Liver (tissue), 9 donors: ENCODE results near the gene CFAP77. TPM values are rescaled to one million over a fixed set of nuclear protein-coding genes. Genes with fewer than 3 reads are reported as not detected.

ENCODE experiments used
- DNase-seq: peaks from one replicate; pipeline ENCODE4 v3.0.0-alpha.2; 2017; ENCODE audit warnings: low spot score
- H3K27ac ChIP-seq, 2 donors: one replicate each; pipeline ENCODE4 v1.7.0; 2013; ENCODE audit warnings: inconsistent platforms in 2 of 2, low read length in 2 of 2, control low read depth in 1 of 2, low read depth in 1 of 2, mild to moderate bottlenecking in 1 of 2
- H3K27me3 ChIP-seq, 4 donors: one replicate each; pipeline versions ENCODE4 v1.6.1 to v1.7.0; 2013; ENCODE audit warnings: low read length in 3 of 4, inconsistent platforms in 1 of 4, mild to moderate bottlenecking in 1 of 4, moderate library complexity in 1 of 4; ENCODE audit not compliant: control insufficient read depth in 4 of 4, insufficient read depth in 4 of 4
- H3K36me3 ChIP-seq, 4 donors: one replicate each; pipeline versions ENCODE4 v1.6.1 to v1.7.0; 2013; ENCODE audit warnings: low read length in 3 of 4, mild to moderate bottlenecking in 3 of 4, low read depth in 1 of 4, moderate library complexity in 1 of 4; ENCODE audit not compliant: control insufficient read depth in 4 of 4, insufficient read depth in 3 of 4
- H3K4me1 ChIP-seq, 4 donors: one replicate each; pipeline versions ENCODE4 v1.6.1 to v1.7.0; 2013; ENCODE audit warnings: low read length in 3 of 4, mild to moderate bottlenecking in 3 of 4, moderate library complexity in 1 of 4; ENCODE audit not compliant: control insufficient read depth in 4 of 4, insufficient read depth in 4 of 4
- H3K4me3 ChIP-seq, 3 donors: one replicate each; pipeline versions ENCODE4 v1.6.1 to v1.7.0; 2013; ENCODE audit warnings: low read length in 3 of 3, control low read depth in 1 of 3, low read depth in 1 of 3, mild to moderate bottlenecking in 1 of 3
- H3K9ac ChIP-seq, 2 donors: one replicate each; pipeline ENCODE4 v1.7.0; 2013; ENCODE audit warnings: low read length in 2 of 2, mild to moderate bottlenecking in 2 of 2, moderate library complexity in 2 of 2, control low read depth in 1 of 2, low read depth in 1 of 2
- H3K9me3 ChIP-seq, 4 donors: one replicate each; pipeline versions ENCODE4 v1.6.1 to v1.7.0; 2013; ENCODE audit warnings: low read length in 3 of 4; ENCODE audit not compliant: control insufficient read depth in 4 of 4
- ATF3 ChIP-seq: IDR thresholded peaks from 2 replicates; pipeline ENCODE4 v1.6.1; 2016; ENCODE audit warnings: antibody characterized with exemption
- CTCF ChIP-seq: fragments of 150-350 bp; IDR thresholded peaks from 2 replicates; pipeline ENCODE4 v1.5.1; 2017; ENCODE audit warnings: improper control_type of control experiment, low read depth, low read length; ENCODE audit not compliant: missing input control
- FOXA2 ChIP-seq: IDR thresholded peaks from 2 replicates; pipeline ENCODE4 v1.6.1; 2016; ENCODE audit warnings: antibody characterized with exemption
- HNF4G ChIP-seq: IDR thresholded peaks from 2 replicates; pipeline ENCODE4 v1.6.1; 2016; ENCODE audit warnings: antibody characterized with exemption
- NR2F2 ChIP-seq: IDR thresholded peaks from 2 replicates; pipeline ENCODE4 v1.6.1; 2016; ENCODE audit warnings: antibody characterized with exemption
- RAD21 ChIP-seq, 2 donors: IDR thresholded peaks; 2 replicates each; pipeline ENCODE4 v1.6.1; 2016; ENCODE audit warnings: antibody characterized with exemption in 2 of 2, mild to moderate bottlenecking in 2 of 2
- REST ChIP-seq: IDR thresholded peaks from 2 replicates; pipeline ENCODE4 v1.6.1; 2016; ENCODE audit warnings: antibody characterized with exemption, mild to moderate bottlenecking
- YY1 ChIP-seq: IDR thresholded peaks from 2 replicates; pipeline ENCODE4 v1.6.1; 2016; ENCODE audit warnings: antibody characterized with exemption, mild to moderate bottlenecking
- ZBTB33 ChIP-seq: IDR thresholded peaks from 2 replicates; pipeline ENCODE4 v1.6.1; 2016; ENCODE audit warnings: antibody characterized with exemption
- WGBS: extraction: QIAGEN DNeasy Blood & Tissue Kit; methylation state at CpG from one replicate; pipeline ENCODE4 v1.1.7; 2013; 5-methylcytosine and 5-hydroxymethylcytosine counted together
- polyA plus RNA-seq, 2 donors: library from polyadenylated mRNA; stranded (reverse) in 1 of 2; unstranded in 1 of 2; fragments of 200-250 nt in 1 of 2; fragments of >200 nt in 1 of 2; fragmentation: Nextera tagmentation in 1 of 2; extraction: Ambion mirVana in 1 of 2; gene quantifications; one replicate each; pipeline versions ENCODE4 v1.2.1 to v1.2.3, GENCODE V29; 2013 to 2015
- total RNA-seq, 2 donors: library from RNA; depleted of rRNA; stranded (reverse); fragments of >200 nt; gene quantifications; one replicate each; pipeline ENCODE4 v1.2.3, GENCODE V29; 2014
- donor health status: healthy.
- donor health status: healthy.
- donor health status: healthy.
- donor health status: healthy.
- donor health status: healthy.

The CFAP77 gene
- total and polyA plus RNA-seq, 4 donors: not detected

- TF ChIP-seq REST: no peak
- TF ChIP-seq YY1: no peak
- TF ChIP-seq FOXA2: no peak
- TF ChIP-seq NR2F2: no peak
Observed at GRCh38 chr9:132543960-132544359, 133.9 kb downstream of the CFAP77 start (continued).

GRCh38 chr9:132545578-132545977 is 135.6 kb downstream of the CFAP77 start:
- H3K36me3 ChIP-seq: no peaks in the 10 kb centered on the region
- H3K4me1 ChIP-seq: peaks cover 0 to 5% (median 0%) of the 10 kb centered on the region in 4 donors
- TF ChIP-seq ZBTB33 (no peak), RAD21 (IDR thresholded peaks at IDR 0.05) (no peak), ATF3 (no peak)
- H3K9me3 ChIP-seq: no peaks in the 10 kb centered on the region
- DNase-seq: no peak
- no peak overlapping the region for H3K9ac ChIP-seq
- H3K27me3 ChIP-seq: peaks cover 0 to 2% (median 0%) of the 10 kb centered on the region in 4 donors
- 81% methylated on average over 9 of the region's 9 CpGs for WGBS
- no peak overlapping the region for H3K27ac ChIP-seq
- H3K4me3 ChIP-seq: no peak overlapping the region

- peaks cover 0 to 5% (median 0%) of the 10 kb centered on the region in 4 donors for H3K4me1 ChIP-seq
- no peak for DNase-seq
- no peak overlapping the region for H3K4me3 ChIP-seq
Observed at GRCh38 chr9:132546148-132547051, 136.4 kb downstream of the CFAP77 start.

More at GRCh38 chr9:132546148-132547051, 136.4 kb downstream of the CFAP77 start:
- Histone ChIP-seq H3K36me3 (no peaks in the 10 kb centered on the region), H3K27ac (no peak overlapping the region), H3K9ac (no peak overlapping the region), H3K9me3 (no peaks in the 10 kb centered on the region), H3K27me3 (peaks cover 0 to 2% (median 0%) of the 10 kb centered on the region in 4 donors)
- peak; percentile 4 for TF ChIP-seq CTCF
- no peak for TF ChIP-seq HNF4G
- WGBS: 6% methylated on average over 27 of the region's 27 CpGs
